NCI-H2196 treated with DMSO at 0.1 percent for 48 hours (cell line): ENCODE data around the gene S100A10.

ENCODE experiments used
- DNase-seq: peaks from one replicate; lab custom pipeline; 2025; ENCODE audit not compliant: unreplicated experiment; lab: John Stamatoyannopoulos, UW

S100A10 gene, protein sequence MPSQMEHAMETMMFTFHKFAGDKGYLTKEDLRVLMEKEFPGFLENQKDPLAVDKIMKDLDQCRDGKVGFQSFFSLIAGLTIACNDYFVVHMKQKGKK

DNA sequence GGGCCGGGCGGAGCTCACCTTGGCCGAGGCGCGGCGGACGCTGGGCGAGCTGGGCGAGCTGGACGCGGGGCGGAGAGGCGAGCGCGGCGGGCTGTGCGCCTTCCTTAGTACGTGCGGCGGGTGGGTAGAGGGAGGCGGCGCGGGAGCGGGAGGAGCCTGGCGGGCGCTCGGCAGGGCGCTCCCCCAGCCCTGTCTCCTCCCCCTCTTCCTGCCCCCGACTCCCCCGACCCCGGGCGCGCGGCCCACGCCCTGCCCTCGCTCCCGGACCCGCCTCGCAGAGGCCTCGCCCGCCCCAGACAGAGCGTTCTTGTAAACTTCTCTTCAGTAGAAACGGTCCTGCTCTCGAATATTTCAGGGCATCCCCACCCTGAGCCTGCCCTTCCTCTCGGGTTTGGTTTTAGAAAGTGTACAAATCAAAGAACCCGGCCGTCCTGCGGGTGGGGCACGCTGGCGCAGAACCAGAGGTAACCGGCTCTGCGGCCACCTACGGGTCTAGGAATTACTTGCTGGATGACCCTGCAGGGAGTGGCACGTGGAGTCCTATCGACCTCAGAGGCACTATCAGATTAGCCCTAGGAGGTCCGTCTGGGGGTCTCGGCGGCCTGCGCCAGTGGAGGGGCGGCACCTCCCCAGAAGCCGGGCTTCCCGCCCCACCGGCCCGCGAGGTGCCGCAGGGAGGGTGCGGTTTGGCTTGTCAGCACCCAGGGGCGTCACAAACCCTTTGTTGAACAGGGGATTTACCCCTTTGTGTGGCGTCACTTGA, at the start of gene S100A10:
S100A10 (minus strand) TSS at position 126 of the 763 bp plus-strand sequence. CDS start 7,629 bp downstream, outside the sequence.
- DNase-seq = no peak

DNA sequence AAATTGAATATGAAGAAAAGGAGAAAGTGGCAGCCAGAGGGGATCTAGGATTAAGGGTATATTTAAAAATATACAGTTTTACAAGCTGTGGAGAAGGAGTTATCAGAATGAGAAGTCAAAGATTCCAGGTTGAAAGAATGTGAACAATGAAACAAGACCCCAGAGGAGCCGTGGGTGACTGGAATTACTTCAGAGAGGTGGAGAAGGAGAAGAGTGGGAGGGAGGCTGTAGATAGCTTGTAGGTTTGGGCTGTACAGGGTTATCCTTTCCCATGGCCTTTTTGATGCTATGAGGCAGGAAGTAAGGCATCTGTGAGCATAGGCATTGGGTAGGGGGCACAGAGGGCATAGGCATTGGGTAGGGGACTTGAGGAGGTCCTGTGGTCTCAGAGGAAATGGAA, 48.4 kb upstream of the S100A10 start:
- no peak for DNase-seq

DNA sequence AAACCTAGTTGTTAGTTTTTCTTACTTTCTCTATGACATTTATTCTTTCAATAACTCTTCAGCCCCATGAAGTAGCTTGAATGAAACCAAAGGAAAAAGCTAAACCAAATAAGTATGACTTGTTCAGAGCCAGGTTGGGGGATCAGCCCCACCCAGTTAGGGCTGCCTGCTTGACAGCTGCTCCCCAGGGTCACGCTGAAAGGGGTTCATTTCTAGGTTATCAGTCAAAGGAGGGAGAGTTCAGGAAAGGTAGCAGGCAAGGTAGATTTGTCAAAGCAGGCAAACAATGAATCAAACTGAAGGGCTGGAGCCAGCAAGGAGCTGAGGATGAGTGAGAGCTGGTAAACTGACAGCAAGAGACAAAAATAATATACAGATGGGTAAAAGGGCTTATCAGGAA, 46.2 kb upstream of the S100A10 start:
- DNase-seq = no peak

DNA sequence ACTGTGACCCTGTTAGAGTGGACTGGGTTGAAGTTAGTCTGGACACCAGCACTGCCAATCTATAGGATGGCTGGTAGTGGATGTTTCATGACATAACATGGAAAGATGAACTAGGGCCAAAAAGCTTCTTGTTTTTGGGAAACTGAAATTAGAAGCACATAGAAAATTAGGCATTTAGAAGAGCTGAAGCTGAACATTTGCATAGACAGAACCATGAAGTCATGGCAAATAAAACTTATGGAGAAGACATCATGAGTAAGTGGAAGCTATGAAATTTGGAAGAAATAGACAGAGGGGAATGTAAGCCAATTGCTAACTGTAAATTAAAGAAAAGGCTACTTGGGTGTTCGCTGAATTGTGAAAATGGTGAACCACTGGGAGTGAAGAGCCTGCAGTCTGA, 45.8 kb upstream of the S100A10 start:
- no peak for DNase-seq

DNA sequence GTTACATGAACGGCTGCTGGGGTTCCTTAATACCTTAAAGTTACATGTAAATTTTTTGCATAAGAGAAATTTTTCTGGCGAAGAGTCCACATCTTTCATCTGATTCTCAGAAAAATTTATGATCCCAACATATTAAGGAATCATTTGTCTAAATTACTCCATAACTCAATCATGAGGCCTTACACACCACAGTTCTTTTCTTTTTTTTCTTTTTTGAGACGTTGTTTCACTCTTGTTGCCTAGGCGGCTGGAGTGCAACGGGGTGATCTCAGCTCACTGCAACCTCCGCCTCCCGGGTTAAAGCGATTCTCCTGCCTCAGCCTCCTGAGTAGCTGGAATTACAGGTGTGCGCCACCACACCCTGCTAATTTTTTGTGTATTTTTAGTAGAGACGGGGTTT, 45.2 kb upstream of the S100A10 start:
- no peak for DNase-seq

DNA sequence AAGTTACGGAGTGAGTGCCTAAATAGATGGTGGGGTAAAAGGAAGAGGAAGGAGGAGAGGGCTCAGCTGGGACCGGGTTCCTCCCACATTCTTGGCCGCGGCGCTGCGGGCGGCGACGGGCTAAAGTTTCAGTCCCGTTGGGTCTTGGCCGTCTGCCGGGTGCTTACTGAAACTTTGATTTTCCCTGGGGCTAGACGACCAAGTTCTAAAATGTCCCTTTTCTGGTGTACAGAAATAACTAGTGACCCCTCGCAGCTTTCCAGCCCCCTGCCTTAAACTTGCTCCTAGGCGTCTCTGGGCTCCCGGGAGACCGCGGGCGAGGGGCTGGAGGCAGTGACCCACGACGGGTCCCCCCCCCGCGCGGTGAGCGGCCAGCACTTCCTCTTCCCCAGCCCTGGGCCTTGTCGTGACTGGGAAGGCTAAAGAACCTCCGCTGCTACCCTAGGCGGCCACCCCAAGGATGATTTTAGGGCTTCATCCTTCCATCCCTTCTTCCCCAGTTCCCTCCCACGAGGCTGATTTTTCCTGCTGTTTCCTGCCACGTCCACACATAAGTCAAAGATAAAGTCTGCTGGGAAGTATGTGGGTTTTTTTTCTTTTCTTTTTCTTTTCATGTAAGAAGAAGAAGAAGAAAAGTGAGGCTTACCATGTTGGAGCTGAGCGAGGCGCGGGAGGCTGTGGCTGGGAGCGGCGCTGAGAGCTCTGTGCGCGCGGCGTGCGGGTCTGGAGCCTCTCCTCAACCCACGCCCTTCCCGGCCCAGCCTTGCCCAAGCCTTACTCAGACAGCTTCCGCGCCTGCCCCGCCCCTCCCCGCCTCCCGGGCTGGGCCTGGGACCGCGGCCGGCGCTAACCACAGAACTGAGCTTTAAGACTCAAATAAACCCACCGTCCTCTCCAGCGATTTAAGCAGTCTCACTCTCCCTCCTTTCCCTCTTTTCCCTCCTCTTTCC, 42.9 kb upstream of the S100A10 start, which contains the start of gene S100A11:
S100A11 (minus strand) TSS at position 738 of the 950 bp plus-strand sequence; CDS start at position 649, 89 bp downstream.
- no peak for DNase-seq

DNA sequence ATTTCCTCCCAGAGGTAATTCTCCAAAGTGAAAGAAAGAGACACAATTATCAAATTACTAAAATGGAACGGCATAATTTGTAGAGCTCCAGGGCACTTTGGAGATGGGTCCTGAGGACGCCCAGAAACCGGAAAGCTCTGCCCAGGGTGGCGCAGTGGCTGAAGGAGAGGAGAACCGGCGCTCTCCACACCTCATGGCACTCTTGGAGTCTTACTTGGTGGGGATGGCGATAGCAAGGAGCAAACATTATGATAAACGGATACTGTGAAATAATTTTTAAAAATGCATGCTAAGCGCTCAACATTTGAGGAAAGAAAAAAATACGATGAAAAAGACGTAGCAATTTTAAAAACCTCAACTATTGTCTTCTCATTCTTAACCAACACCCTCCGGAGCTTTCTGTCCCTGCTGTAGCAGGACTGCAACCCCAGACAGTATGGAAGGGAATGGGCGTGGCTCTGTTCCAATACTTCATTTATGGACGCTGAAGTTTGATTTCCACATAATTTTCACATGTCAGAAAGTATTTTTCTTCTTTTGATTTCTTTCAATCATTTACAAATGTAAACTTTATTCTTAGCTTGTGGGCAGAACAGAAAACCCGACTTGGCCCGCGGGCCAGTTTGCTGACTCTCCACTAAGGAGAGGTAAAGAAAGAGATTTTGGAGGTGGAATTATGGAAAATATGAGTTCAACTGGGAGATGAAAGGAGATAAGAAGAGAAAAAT, 42.0 kb upstream of the S100A10 start:
- DNase-seq = no peak

DNA sequence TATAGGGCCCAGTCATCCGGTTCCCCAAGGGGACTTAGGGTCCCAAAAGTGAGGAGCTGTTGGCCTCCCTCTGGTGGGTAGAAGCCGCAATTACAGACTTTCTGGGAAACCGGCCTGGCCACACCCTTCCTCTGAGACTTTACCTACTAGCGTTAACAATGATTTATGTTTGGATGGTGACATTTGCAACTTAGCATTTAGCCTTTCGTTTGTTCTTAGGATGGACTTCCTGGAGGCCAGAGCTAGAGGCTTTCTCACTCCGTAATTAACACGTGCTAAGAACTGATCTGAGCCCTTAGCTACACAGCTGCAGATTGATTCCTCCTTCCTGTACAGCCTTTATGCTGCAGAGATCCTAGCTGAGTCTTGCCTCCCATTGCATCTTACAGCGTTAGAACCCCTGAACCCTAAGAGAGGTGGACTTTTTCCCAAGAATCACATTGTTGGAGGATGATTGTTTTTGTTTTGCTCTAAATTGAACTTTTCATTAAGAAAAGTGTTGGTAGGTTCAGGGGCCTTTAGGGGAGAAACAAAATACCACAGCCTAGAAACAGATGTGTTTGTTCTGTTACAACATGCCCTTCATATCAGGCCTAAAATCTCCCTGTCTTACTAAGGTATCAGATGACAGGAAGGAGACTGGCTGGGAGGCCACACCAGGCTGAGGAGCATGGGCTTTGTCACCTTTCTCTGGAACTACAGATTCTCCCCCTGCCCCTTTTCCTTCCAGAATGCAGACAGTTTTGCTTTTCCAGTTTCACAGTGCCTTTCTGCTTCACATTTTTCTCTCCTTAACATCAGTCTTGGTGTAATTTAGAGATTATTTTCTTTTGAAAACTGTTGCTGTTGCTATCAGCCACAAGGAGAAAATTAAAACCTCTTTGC, 41.2 kb upstream of the S100A10 start:
- DNase-seq = peak; percentile 22

DNA sequence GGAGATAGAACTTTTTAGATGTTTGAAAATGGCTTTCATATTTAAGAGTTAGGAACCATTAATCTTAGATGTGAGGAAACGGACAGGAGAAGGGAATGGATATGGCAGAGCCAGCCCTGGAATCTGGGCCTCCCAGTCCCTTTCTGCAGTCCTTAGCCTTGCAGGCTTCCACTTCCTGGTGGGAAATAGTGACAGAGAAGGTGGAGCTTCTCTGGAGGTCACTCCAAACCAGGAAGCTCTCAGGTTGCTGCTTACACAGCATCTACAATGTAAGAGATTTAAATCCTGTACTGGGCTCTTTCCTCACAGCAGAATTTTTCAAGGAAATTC, 40.6 kb upstream of the S100A10 start:
- no peak for DNase-seq

DNA sequence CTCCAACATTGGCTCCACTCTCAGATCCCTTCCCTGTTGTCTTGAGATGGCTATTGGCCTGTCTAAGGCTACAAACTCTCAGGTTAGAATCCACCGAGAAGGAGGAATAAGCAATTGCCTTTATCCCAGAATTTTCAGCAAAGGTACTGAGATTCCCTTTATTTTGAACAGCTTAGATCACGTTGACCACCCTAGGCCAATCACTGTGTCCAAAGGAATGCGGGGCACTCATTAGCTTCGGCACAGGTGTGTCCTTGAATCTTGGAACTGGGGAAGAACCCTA, 36.2 kb upstream of the S100A10 start:
- no peak for DNase-seq

DNA sequence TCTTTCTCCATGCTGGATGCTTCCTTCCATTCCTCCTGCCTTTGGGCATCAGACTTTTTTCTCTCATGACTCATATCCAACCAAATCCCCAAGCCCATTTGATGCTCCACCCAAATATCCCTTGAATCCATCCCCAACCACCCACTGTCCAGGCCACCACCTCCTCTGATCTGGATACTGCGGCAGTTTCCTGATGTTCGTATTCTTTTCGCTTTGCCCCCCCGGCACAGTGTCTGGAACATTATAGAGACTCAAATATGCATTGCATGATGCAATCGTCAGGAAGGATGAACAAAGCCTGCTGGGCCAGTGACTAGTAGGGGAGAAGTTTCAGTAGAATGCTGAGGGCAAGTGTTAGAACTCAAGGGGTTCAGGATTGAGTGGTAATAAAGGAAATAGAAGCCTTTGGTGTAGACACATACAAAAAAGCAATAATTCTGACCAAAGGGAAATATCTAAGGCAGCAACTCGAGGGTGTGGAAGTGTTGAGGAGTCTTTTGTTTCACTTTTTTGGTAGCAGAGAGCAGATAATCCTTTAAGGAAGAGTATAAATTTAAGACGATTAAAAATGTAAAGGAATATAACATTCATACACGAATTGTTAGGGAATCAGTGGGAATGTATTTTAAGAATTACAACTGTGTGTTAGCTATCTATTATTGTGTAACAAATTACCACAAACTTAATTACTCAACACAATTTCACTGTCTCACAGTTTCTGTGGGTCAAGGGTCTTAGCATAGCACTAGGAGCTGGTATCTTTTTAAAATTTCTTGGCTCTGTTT, 35.7 kb upstream of the S100A10 start:
- DNase-seq = no peak

DNA sequence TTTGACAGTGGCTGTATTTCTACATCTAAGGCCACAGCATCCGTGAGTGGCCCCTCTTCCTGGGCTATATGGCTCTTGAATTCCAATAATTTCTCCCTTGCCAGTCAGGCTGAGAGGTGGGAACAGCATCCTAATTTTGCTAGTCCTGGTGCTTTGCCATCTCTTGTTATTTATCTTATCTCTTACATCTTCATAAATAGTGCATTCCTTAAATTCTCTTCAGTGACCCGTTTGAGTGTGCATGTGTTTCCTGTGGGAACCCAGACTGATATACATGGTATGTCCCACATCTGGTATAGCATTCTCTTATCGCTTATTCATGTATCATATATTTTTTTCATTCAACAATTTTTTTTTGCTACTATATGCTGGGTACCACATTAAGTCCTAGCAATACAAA, 33.2 kb upstream of the S100A10 start:
- no peak for DNase-seq

DNA sequence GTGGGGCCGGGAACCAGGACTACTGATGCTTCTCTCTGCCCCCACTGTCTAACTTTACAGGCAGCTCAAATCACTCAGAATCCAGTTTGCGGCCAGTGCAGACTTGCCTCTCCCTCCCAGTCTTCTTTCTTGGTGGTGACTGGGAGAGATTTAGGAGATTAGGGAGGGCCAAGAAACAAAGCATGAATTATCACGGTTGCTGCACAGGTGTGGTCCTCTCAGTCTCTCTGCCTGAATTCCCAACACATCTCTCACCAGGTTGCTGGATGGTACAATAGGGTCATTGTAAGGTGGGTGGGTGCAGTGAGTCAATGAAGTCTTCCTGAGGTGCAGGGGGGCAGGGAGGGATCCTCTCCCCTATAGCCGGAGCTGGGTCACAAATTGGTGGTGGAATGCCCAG, 30.6 kb upstream of the S100A10 start:
- no peak for DNase-seq

DNA sequence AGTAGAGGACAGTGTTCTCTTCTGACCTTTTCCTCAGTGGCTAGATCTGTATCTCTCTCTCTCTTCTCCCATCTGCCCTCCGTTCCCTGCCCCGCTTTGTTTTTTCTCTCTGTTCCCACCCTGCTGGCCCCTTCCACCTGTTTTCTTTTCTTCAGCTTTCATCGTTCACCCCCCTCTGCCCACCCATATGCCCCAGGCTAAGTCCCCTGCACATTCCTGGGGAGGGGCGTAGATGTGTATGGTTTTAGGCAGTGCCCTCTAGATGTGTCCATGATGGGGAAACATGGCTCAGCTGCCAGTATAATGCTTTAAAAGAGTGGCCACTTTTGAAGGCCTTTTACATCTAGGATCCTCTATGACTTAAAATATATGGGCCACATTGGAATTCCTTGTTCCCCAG, 29.6 kb upstream of the S100A10 start:
- DNase-seq = no peak

DNA sequence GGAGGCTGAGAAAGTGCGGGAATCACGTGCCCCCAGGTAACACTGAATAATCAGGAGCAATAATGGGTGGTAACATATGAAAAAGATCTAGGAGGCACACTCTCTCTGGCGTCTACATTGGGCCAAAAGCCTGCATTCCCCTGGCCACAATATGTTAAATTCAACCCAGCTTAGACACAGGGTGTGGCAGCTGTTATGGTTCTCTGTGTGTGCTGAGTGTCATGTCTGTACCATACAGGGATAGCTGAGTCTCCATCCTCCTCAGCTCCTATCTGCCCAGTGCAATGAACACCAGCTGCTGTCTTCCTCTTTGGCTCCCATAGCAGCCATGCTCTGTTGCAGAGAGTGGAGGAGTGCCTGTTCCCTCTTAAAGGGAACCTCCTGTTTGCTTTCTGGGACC, 28.8 kb upstream of the S100A10 start:
- no peak for DNase-seq

DNA sequence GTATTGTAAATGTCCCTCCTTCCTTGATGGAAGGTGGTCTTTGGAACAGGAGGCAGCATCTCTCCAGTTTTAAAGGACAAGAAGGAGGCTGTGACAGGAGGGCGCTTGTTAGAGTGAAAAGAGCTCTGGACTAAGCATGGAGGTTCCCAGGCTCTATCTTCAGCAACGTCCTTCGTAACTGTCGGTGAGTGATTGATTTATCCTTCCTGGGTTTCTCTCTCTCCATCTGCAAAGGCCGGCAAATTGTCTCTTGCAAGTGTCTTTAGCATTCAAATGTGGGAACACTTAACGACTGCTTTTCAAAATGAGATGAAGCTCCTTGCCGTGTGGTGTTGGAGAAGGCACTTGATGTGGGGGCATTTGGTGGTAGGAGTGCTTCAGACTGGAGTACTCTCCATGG, 27.9 kb upstream of the S100A10 start:
- no peak for DNase-seq

DNA sequence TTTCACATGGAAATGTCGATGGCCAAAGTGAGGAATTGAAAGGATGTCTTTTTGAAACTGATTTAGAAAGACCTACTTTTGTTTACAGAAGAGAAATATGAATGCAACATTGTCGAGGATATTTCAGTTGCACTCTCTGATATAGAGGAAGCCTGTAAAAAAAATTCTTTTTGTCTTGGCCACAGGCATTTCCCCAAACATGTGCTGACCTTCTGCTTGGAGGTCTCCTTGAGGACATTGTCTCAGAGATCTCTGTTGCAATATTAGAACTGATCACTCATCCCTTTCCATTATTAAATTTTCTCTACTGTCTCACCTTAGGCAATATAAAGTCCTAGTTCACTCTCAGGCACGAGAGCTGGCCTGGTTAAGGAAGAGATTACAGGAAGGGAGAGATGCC, 27.2 kb upstream of the S100A10 start:
- DNase-seq = no peak

DNA sequence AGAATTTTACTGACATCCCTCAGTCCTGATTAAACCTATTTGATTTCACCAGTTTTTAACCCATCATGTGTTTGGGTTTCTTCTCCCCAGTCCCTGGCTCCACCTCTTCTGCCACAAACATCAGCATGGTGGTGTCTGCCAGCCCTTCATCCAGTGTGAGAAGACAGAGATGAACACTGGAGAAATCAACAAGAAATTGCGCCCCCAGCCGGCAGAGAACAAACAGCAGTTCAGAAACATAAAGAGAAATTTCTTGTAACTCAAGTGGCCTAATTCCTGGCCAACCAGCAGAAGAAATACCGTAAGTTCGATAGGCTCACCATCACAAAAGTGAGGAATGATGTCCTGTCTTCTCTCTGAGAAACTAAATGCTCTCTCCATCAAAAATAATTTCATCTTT, 24.9 kb upstream of the S100A10 start:
- no peak for DNase-seq

DNA sequence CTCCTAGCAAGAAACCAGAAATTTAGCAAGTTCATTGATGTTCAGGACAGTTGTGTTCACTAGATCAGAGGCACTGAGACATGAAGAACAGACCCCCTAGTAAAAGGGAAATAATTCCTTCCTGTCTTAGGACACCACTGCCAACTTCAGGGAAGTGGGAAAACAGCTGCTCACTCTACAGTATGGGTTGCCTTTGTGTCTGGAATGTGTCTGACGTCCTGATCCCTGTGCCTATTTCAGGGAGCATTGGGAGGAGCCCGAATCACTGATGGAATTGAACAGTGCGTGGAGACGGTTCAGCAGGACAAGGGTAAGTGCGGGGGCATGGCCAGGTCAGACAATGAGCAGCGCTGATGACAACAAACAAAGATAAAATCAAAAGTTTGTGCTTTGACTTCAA, 22.1 kb upstream of the S100A10 start:
- no peak for DNase-seq

DNA sequence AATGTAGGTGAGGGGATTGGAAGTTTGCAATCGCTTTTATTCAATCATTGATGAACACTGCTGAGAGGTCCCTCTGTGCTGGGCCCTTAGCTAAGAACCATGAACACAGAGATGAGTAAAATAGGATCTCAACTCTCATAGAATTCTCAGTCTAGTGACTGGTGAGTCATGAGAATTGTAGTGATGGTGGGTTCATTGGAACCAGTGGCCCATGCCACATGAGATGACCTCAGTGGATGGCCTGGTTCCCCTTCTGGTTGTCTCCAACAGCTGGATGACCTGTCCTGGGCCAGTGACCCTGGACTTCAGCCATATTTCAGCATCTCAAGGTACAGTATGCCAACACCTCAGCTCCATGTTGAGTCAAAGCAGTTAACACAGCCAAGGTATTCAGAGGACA, 21.3 kb upstream of the S100A10 start:
- DNase-seq = no peak
